GM12878 (cell line): ENCODE results near the gene SMIM35. TPM values are rescaled to one million over a fixed set of nuclear protein-coding genes. Genes with fewer than 3 reads are reported as not detected.

Experiments
- ATAC-seq: fragments of 200-7000 bp; cut with Tn5 transposase; 3 replicates; pipeline ENCODE4 v1.9.1; 2020; ENCODE audit warnings: mild to moderate bottlenecking, moderate library complexity
- BruUV-seq: library from RNA; stranded (reverse); fragments of 400-500 nt; replicated peaks from 2 replicates; lab custom pipeline; 2021; lab: Mats Ljungman, UMichigan
- CTCF ChIA-PET: fragments of 300-600 bp; sonication (Branson Sonifier 250); formaldehyde crosslinking; extraction: SDS; loops from one replicate; lab custom pipeline; 2021; ENCODE audit warnings: inconsistent platforms; lab: Yijun Ruan, JAX
- POLR2A ChIA-PET: fragments of 350-600 bp; formaldehyde crosslinking; extraction: SDS; loops from one replicate; lab custom pipeline; 2021; ENCODE audit warnings: inconsistent platforms; lab: Charles Lee
- RAD21 ChIA-PET: fragments of 300-600 bp; sonication (Branson Sonifier 250); formaldehyde crosslinking; loops from one replicate; lab custom pipeline; 2023; ENCODE audit warnings: antibody characterized with exemption; ENCODE audit not compliant: unreplicated experiment; lab: Charles Lee
- SMC1A ChIA-PET: fragments of 300-600 bp; sonication (Branson Sonifier 250); formaldehyde crosslinking; loops from one replicate; lab custom pipeline; 2023; ENCODE audit not compliant: unreplicated experiment, uncharacterized antibody; lab: Charles Lee
- DNase-seq: peaks from one replicate; pipeline ENCODE4 v3.0.0-alpha.2; 2011; ENCODE audit warnings: low read depth, low spot score
- FAIRE-seq: peaks from 3 replicates; lab custom pipeline; 2011; peaks lifted over from hg19 to GRCh38; lab: Jason Lieb, UNC
- H2AFZ ChIP-seq: 2 replicates; pipeline ENCODE4 v1.6.0; 2011; ENCODE audit warnings: low read depth, low read length, control low read depth; ENCODE audit not compliant: control insufficient read depth
- H3K27ac ChIP-seq: 2 replicates; pipeline ENCODE4 v1.5.1; 2011; ENCODE audit warnings: control low read depth; ENCODE audit not compliant: control insufficient read depth, insufficient read depth
- H3K27me3 ChIP-seq, 2 experiments: replicated peaks in 1 of 2; 2 replicates each; pipeline versions ENCODE4 v1.6.0 to v1.6.1; 2011; ENCODE audit warnings: low read length in 1 of 2; ENCODE audit not compliant: control insufficient read depth in 2 of 2, insufficient read depth in 2 of 2
- H3K36me3 ChIP-seq, 2 experiments: 2 replicates each; pipeline ENCODE4 v1.5.1; 2011; ENCODE audit warnings: low read length in 1 of 2; ENCODE audit not compliant: control insufficient read depth in 2 of 2, insufficient read depth in 2 of 2
- H3K4me1 ChIP-seq: 2 replicates; pipeline ENCODE4 v1.6.1; 2011; ENCODE audit warnings: mild to moderate bottlenecking, low read length, moderate library complexity, mixed read lengths; ENCODE audit not compliant: control insufficient read depth, insufficient read depth
- H3K4me2 ChIP-seq: 2 replicates; pipeline ENCODE4 v1.6.0; 2011; ENCODE audit warnings: control low read depth; ENCODE audit not compliant: control insufficient read depth, insufficient read depth
- H3K4me3 ChIP-seq: fragments of 200-600 bp; sonication (generic); 2 replicates; pipeline ENCODE4 v1.5.1; 2016
- H3K79me2 ChIP-seq: 2 replicates; pipeline ENCODE4 v1.6.0; 2011; ENCODE audit warnings: low read length; ENCODE audit not compliant: control insufficient read depth, insufficient read depth
- H3K9ac ChIP-seq: 2 replicates; pipeline ENCODE4 v1.8.0; 2011; ENCODE audit warnings: low read length, control low read depth, mixed read lengths; ENCODE audit not compliant: control insufficient read depth, insufficient read depth
- H3K9me3 ChIP-seq: replicated peaks from 3 replicates; pipeline ENCODE4 v1.5.1; 2011; ENCODE audit warnings: mild to moderate bottlenecking, low read length; ENCODE audit not compliant: control insufficient read depth, insufficient read depth
- H4K20me1 ChIP-seq: 2 replicates; pipeline ENCODE4 v1.6.0; 2011; ENCODE audit not compliant: control insufficient read depth, insufficient read depth
- BACH1 ChIP-seq: fragments of 450-650 bp; IDR thresholded peaks from 2 replicates; pipeline ENCODE4 v1.6.1; 2017; ENCODE audit warnings: mild to moderate bottlenecking, borderline replicate concordance
- CEBPZ ChIP-seq: fragments of 150-350 bp; IDR thresholded peaks from 2 replicates; pipeline ENCODE4 v1.6.1; 2016; ENCODE audit warnings: low read depth, low read length
- HSF1 ChIP-seq: fragments of 150-350 bp; IDR thresholded peaks from 2 replicates; pipeline ENCODE4 v1.6.1; 2014; ENCODE audit warnings: mild to moderate bottlenecking, low read depth, low read length
- NR2F1 ChIP-seq: fragments of 450-650 bp; conservative IDR thresholded peaks from 2 replicates; pipeline ENCODE4 v1.6.1; 2017; ENCODE audit warnings: mild to moderate bottlenecking
- NRF1 ChIP-seq: conservative IDR thresholded peaks from 2 replicates; pipeline ENCODE4 v1.6.1; 2011; ENCODE audit warnings: mild to moderate bottlenecking, low read depth, low read length, improper control_type of control experiment
- RCOR1 ChIP-seq: conservative IDR thresholded peaks from 2 replicates; pipeline ENCODE4 v1.6.1; 2012; ENCODE audit warnings: low read depth, low read length, improper control_type of control experiment
- ZBTB4 ChIP-seq: fragments of 450-650 bp; formaldehyde crosslinking; IDR thresholded peaks from 2 replicates; pipeline ENCODE4 v1.4.0; 2022; ENCODE audit warnings: mild to moderate bottlenecking, moderate library complexity
- ZZZ3 ChIP-seq: IDR thresholded peaks from 2 replicates; pipeline ENCODE4 v1.6.1; 2011; ENCODE audit warnings: low read depth; ENCODE audit not compliant: control insufficient read depth, insufficient read length
- WGBS: methylation state at CpG from one replicate; pipeline ENCODE4 v1.1.6; 2016; ENCODE audit warnings: low lambda C conversion rate; ENCODE audit not compliant: insufficient replicate concordance, insufficient coverage; ENCODE audit errors: missing lambda C conversion rate; 5-methylcytosine and 5-hydroxymethylcytosine counted together
- in situ Hi-C: fragments of 300-500 bp; cut with MboI; formaldehyde crosslinking; loops from 9 replicates; pipeline ENCODE4 v1.14.3; 2018; ENCODE audit warnings: mixed read lengths
- intact Hi-C: fragments of 100-400 bp; cut with micrococcal nuclease; formaldehyde crosslinking; loops from one replicate; pipeline ENCODE4 v1.14.2; 2022; ENCODE audit not compliant: unreplicated experiment
- polyA plus RNA-seq, 11 experiments: library from polyadenylated mRNA; depleted of rRNA in 4 of 11; unstranded in 6 of 11; stranded (reverse) in 5 of 11; fragments of >200 nt; fragmentation: Nextera tagmentation in 4 of 11; fragmentation: Illumina TruSeq in 1 of 11; extraction: Ambion mirVana in 4 of 11; extraction: Trizol in 1 of 11; gene quantifications; 1 replicate in 1 of 11; 2 replicates in 10 of 11; pipeline versions ENCODE4 v1.2.1 to v1.2.3, GENCODE V29; 2011 to 2016; ENCODE audit warnings: inconsistent platforms in 2 of 11, missing spikeins in 2 of 11, low read depth in 1 of 11
- total RNA-seq, 4 experiments: library from RNA; depleted of rRNA in 3 of 4; stranded (reverse); fragments of >200 nt in 3 of 4; fragmentation: Illumina TruSeq in 1 of 4; extraction: Trizol in 1 of 4; gene quantifications; 2 replicates each; pipeline versions ENCODE4 v1.2.1 to v1.2.3, GENCODE V29; 2013 to 2021

The SMIM35 gene
- total and polyA plus RNA-seq, 10 of the 15 experiments (the other 5 are each of a cell fraction or from before 2014, with no cell fraction given), result 0.02 to 1.1 (median 0.05) TPM; not detected in 5

- DNase-seq, result no peak
Observed at GRCh38 chr11:118073554-118073953, 13.2 kb downstream of the SMIM35 start.

GRCh38 chr11:118071416-118072030 is 15.2 kb downstream of the SMIM35 start:
- Histone ChIP-seq H3K36me3 (no peaks in the 10 kb centered on the region), H2AFZ (no peak overlapping the region), H3K4me3 (no peak overlapping the region), H3K27ac (no peak overlapping the region), H3K4me1 (no peaks in the 10 kb centered on the region), H3K9me3 (no peaks in the 10 kb centered on the region), H4K20me1 (no peaks in the 10 kb centered on the region), H3K27me3 (no peaks in the 10 kb centered on the region), H3K4me2 (no peak overlapping the region), H3K9ac (no peak overlapping the region), H3K79me2 (no peaks in the 10 kb centered on the region)
- WGBS, result 11% methylated on average over 3 of the region's 3 CpGs
- DNase-seq (no peak), FAIRE-seq (no peak), ATAC-seq (no peak)
- in situ Hi-C loops, result loop anchor here (25.0 kb wide), 1 partner anchor 634 kb away; no protein-coding TSS in a partner anchor
- RAD21 ChIA-PET, result no interaction called here
- intact Hi-C loops, result no loop called here
- SMC1A ChIA-PET, result interaction anchor here (1.5 to 2.7 kb wide), 2 partner anchors 8 to 11 kb away, joined by 5 to 7 read pairs; no protein-coding TSS in a partner anchor
- POLR2A ChIA-PET, result no interaction called here
- CTCF ChIA-PET, result interaction anchor here (0.6 to 1.5 kb wide), 4 partner anchors 13 to 934 kb away, joined by 3 to 4 read pairs (median 4); no protein-coding TSS in a partner anchor
- no TSS peak for BruUV-seq
- no peak for TF ChIP-seq RCOR1
- no peak for TF ChIP-seq ZBTB4 (CRISPR knock-in tag)
- no peak for TF ChIP-seq CEBPZ
- no peak for TF ChIP-seq HSF1

More at GRCh38 chr11:118073554-118073953, 13.2 kb downstream of the SMIM35 start:
- Histone ChIP-seq H3K4me3 (no peak overlapping the region), H3K9me3 (no peaks in the 10 kb centered on the region), H3K79me2 (no peaks in the 10 kb centered on the region), H3K9ac (no peak overlapping the region), H4K20me1 (no peaks in the 10 kb centered on the region), H3K4me2 (no peak overlapping the region), H3K36me3 (no peaks in the 10 kb centered on the region), H3K27ac (no peak overlapping the region), H2AFZ (no peak overlapping the region), H3K4me1 (no peaks in the 10 kb centered on the region), H3K27me3 (peaks cover 0 to 1% of the 10 kb centered on the region in 2 experiments; a peak in 2 of 4 replicates)
- in situ Hi-C loops, result loop anchor here (25.0 kb wide), 1 partner anchor 636 kb away; no protein-coding TSS in a partner anchor
- TF ChIP-seq NR2F1 (no peak), BACH1 (no peak), NRF1 (no peak), ZZZ3 (no peak)
- BruUV-seq, result no TSS peak
- ChIA-PET POLR2A (no interaction called here), CTCF (interaction anchor here (0.7 to 1.4 kb wide), 3 partner anchors 12 to 1106 kb away, joined by 3 to 4 read pairs (median 3); no protein-coding TSS in a partner anchor), RAD21 (interaction anchor here (0.6 kb wide), 1 partner anchor 446 kb away, joined by 3 read pairs; no protein-coding TSS in a partner anchor), SMC1A (interaction anchor here (0.6 to 1.3 kb wide), 4 partner anchors 16 to 362 kb away, joined by 3 to 4 read pairs (median 3); no protein-coding TSS in a partner anchor)
- intact Hi-C loops, result no loop called here
- WGBS, result 26% methylated on average over 9 of the region's 9 CpGs
- no peak for ATAC-seq
- no peak for FAIRE-seq
